ENCODE measurements around the gene TALDO1. TPM values are rescaled to one million over a fixed set of nuclear protein-coding genes. Genes with fewer than 3 reads are reported as not detected.

Gene TALDO1
- total RNA-seq, 2 donors from 2014 or later = 60.4 to 102 TPM

- no peaks in the 10 kb centered on the region for H3K9me3 ChIP-seq (ENCODE audit: control insufficient read depth, low read length, poor library complexity, severe bottlenecking)
- no peaks in the 10 kb centered on the region for H3K27me3 Mint-ChIP-seq
- peaks cover 4% of the 10 kb centered on the region for H3K4me1 Mint-ChIP-seq
- ATAC-seq (no peak), DNase-seq (no peak)
- no peak overlapping the region for H3K27ac Mint-ChIP-seq
- H3K36me3 Mint-ChIP-seq (ENCODE audit: low read depth) = no peaks in the 10 kb centered on the region
- no peak overlapping the region for H3K4me3 Mint-ChIP-seq
Observed at GRCh38 chr11:786235-787083, 39.2 kb downstream of the TALDO1 start.

GRCh38 chr11:787084-787675, 39.9 kb downstream of the TALDO1 start:
- H3K27ac Mint-ChIP-seq = no peak overlapping the region
- H3K27me3 Mint-ChIP-seq = no peaks in the 10 kb centered on the region
- H3K4me3 Mint-ChIP-seq = no peak overlapping the region
- no peaks in the 10 kb centered on the region for H3K36me3 Mint-ChIP-seq (ENCODE audit: low read depth)
- DNase-seq (no peak), ATAC-seq (no peak)
- H3K4me1 Mint-ChIP-seq = peaks cover 4% of the 10 kb centered on the region
- H3K9me3 ChIP-seq (ENCODE audit: control insufficient read depth, low read length, poor library complexity, severe bottlenecking) = no peaks in the 10 kb centered on the region

- ATAC-seq (no peak), DNase-seq (no peak)
- no peak overlapping the region for H3K4me3 Mint-ChIP-seq
- no peaks in the 10 kb centered on the region for H3K27me3 Mint-ChIP-seq
- H3K27ac Mint-ChIP-seq = no peak overlapping the region
- peaks cover 4% of the 10 kb centered on the region for H3K4me1 Mint-ChIP-seq
- H3K9me3 ChIP-seq (ENCODE audit: control insufficient read depth, low read length, poor library complexity, severe bottlenecking) = no peaks in the 10 kb centered on the region
- H3K36me3 Mint-ChIP-seq (ENCODE audit: low read depth) = no peaks in the 10 kb centered on the region
Observed at GRCh38 chr11:788009-788640, 40.9 kb downstream of the TALDO1 start.

GRCh38 chr11:788953-789940, 42.0 kb downstream of the TALDO1 start:
- no peaks in the 10 kb centered on the region for H3K9me3 ChIP-seq (ENCODE audit: control insufficient read depth, low read length, poor library complexity, severe bottlenecking)

GRCh38 chr11:789943-790342, 42.7 kb downstream of the TALDO1 start, which contains the start of gene CEND1:
CEND1 (minus strand) TSS chr11:790090; CDS start chr11:788576, 1,514 bp downstream.
- DNase-seq = peak in 2 of 3 donors; percentile 35
- no peaks in the 10 kb centered on the region for H3K27me3 Mint-ChIP-seq
- H3K4me1 Mint-ChIP-seq = peaks cover 4% of the 10 kb centered on the region
- H3K27ac Mint-ChIP-seq = no peak within 1 kb of the TSS
- H3K9me3 ChIP-seq (ENCODE audit: control insufficient read depth, low read length, poor library complexity, severe bottlenecking) = no peaks in the 10 kb centered on the region
- peak; percentile 76 for ATAC-seq
- no peaks in the 10 kb centered on the region for H3K36me3 Mint-ChIP-seq (ENCODE audit: low read depth)
- H3K4me3 Mint-ChIP-seq = peak within 1 kb of the TSS; percentile 52

More at GRCh38 chr11:788953-789940, 42.0 kb downstream of the TALDO1 start:
- DNase-seq (no peak), ATAC-seq (no peak)
- no peaks in the 10 kb centered on the region for H3K36me3 Mint-ChIP-seq (ENCODE audit: low read depth)
- H3K4me3 Mint-ChIP-seq = peak overlapping the region; percentile 52
- no peak overlapping the region for H3K27ac Mint-ChIP-seq
- H3K27me3 Mint-ChIP-seq = no peaks in the 10 kb centered on the region
- H3K4me1 Mint-ChIP-seq = peaks cover 4% of the 10 kb centered on the region

- ATAC-seq (no peak), DNase-seq (no peak)
- Mint-ChIP-seq H3K4me1 (peaks cover 4% of the 10 kb centered on the region), H3K27me3 (no peaks in the 10 kb centered on the region), H3K4me3 (no peak overlapping the region), H3K27ac (no peak overlapping the region), H3K36me3 (ENCODE audit: low read depth) (no peaks in the 10 kb centered on the region)
- no peaks in the 10 kb centered on the region for H3K9me3 ChIP-seq (ENCODE audit: control insufficient read depth, low read length, poor library complexity, severe bottlenecking)
Observed at GRCh38 chr11:790721-791564, 43.7 kb downstream of the TALDO1 start.

- Mint-ChIP-seq H3K36me3 (ENCODE audit: low read depth) (no peaks in the 10 kb centered on the region), H3K27ac (no peak overlapping the region), H3K4me1 (peaks cover 9% of the 10 kb centered on the region), H3K4me3 (no peak overlapping the region), H3K27me3 (no peaks in the 10 kb centered on the region)
- no peaks in the 10 kb centered on the region for H3K9me3 ChIP-seq (ENCODE audit: control insufficient read depth, low read length, poor library complexity, severe bottlenecking)
- peak in 1 of 3 donors; percentile 9 for DNase-seq
- no peak for ATAC-seq
Observed at GRCh38 chr11:791658-792534, 44.6 kb downstream of the TALDO1 start.

- ATAC-seq = no peak
- no peaks in the 10 kb centered on the region for H3K9me3 ChIP-seq (ENCODE audit: control insufficient read depth, low read length, poor library complexity, severe bottlenecking)
- no peaks in the 10 kb centered on the region for H3K36me3 Mint-ChIP-seq (ENCODE audit: low read depth)
- DNase-seq = no peak
- H3K27ac Mint-ChIP-seq = no peak overlapping the region
- H3K4me1 Mint-ChIP-seq = peaks cover 10% of the 10 kb centered on the region
- H3K27me3 Mint-ChIP-seq = no peaks in the 10 kb centered on the region
- H3K4me3 Mint-ChIP-seq = no peak overlapping the region
Observed at GRCh38 chr11:792535-792821, 45.2 kb downstream of the TALDO1 start.

- Mint-ChIP-seq H3K4me3 (no peak overlapping the region), H3K27ac (no peak overlapping the region)
- ATAC-seq = no peak
Observed at GRCh38 chr11:792873-793272, 45.6 kb downstream of the TALDO1 start.

GRCh38 chr11:793556-793955, 46.3 kb downstream of the TALDO1 start:
- H3K9me3 ChIP-seq (ENCODE audit: control insufficient read depth, low read length, poor library complexity, severe bottlenecking) = no peaks in the 10 kb centered on the region
- Mint-ChIP-seq H3K27ac (no peak overlapping the region), H3K27me3 (no peaks in the 10 kb centered on the region), H3K36me3 (ENCODE audit: low read depth) (no peaks in the 10 kb centered on the region), H3K4me3 (no peak overlapping the region), H3K4me1 (peaks cover 10% of the 10 kb centered on the region)
- DNase-seq (no peak), ATAC-seq (no peak)

More at GRCh38 chr11:792873-793272, 45.6 kb downstream of the TALDO1 start:
- DNase-seq = no peak
- Mint-ChIP-seq H3K4me1 (peaks cover 10% of the 10 kb centered on the region), H3K36me3 (ENCODE audit: low read depth) (no peaks in the 10 kb centered on the region), H3K27me3 (no peaks in the 10 kb centered on the region)
- no peaks in the 10 kb centered on the region for H3K9me3 ChIP-seq (ENCODE audit: control insufficient read depth, low read length, poor library complexity, severe bottlenecking)

- Mint-ChIP-seq H3K27me3 (no peaks in the 10 kb centered on the region), H3K27ac (no peak overlapping the region), H3K4me1 (peaks cover 10% of the 10 kb centered on the region), H3K36me3 (ENCODE audit: low read depth) (no peaks in the 10 kb centered on the region), H3K4me3 (peak overlapping the region; percentile 33)
- DNase-seq = no peak
- H3K9me3 ChIP-seq (ENCODE audit: control insufficient read depth, low read length, poor library complexity, severe bottlenecking) = no peaks in the 10 kb centered on the region
- no peak for ATAC-seq
Observed at GRCh38 chr11:794013-794765, 46.9 kb downstream of the TALDO1 start.
